Liver (tissue), 3 donors: ENCODE measurements around the gene RIT2.

ENCODE experiments used
- FOXA1 ChIP-seq: IDR thresholded peaks from 2 replicates; pipeline ENCODE4 v1.6.1; 2016; ENCODE audit warnings: antibody characterized with exemption
- HNF4G ChIP-seq: IDR thresholded peaks from 2 replicates; pipeline ENCODE4 v1.6.1; 2016; ENCODE audit warnings: antibody characterized with exemption
- JUND ChIP-seq, 2 donors: IDR thresholded peaks; 2 replicates each; pipeline ENCODE4 v1.6.1; 2016; ENCODE audit warnings: antibody characterized with exemption in 2 of 2
- NR2F2 ChIP-seq: IDR thresholded peaks from 2 replicates; pipeline ENCODE4 v1.6.1; 2016; ENCODE audit warnings: antibody characterized with exemption
- RAD21 ChIP-seq, 2 donors: IDR thresholded peaks; 2 replicates each; pipeline ENCODE4 v1.6.1; 2016; ENCODE audit warnings: antibody characterized with exemption in 2 of 2, mild to moderate bottlenecking in 2 of 2
- RXRA ChIP-seq, 2 donors: IDR thresholded peaks; 2 replicates each; pipeline ENCODE4 v1.6.1; 2017 to 2018; ENCODE audit warnings: antibody characterized with exemption in 2 of 2, mild to moderate bottlenecking in 1 of 2
- SP1 ChIP-seq: IDR thresholded peaks from 2 replicates; pipeline ENCODE4 v1.6.1; 2018; ENCODE audit warnings: antibody characterized with exemption, mild to moderate bottlenecking
- YY1 ChIP-seq: IDR thresholded peaks from 2 replicates; pipeline ENCODE4 v1.6.1; 2016; ENCODE audit warnings: antibody characterized with exemption, mild to moderate bottlenecking
- TF ChIP-seq, protein P1 (sequence below): fragments of 150-350 bp; IDR thresholded peaks from 2 replicates; pipeline ENCODE4 v1.5.1; 2017; ENCODE audit warnings: improper control_type of control experiment, low read depth, low read length; ENCODE audit not compliant: missing input control
- TF ChIP-seq, protein P2 (sequence below): IDR thresholded peaks from 2 replicates; pipeline ENCODE4 v1.6.1; 2016; ENCODE audit warnings: antibody characterized with exemption, mild to moderate bottlenecking
- donor health status: healthy.
- donor health status: healthy.

DNA sequence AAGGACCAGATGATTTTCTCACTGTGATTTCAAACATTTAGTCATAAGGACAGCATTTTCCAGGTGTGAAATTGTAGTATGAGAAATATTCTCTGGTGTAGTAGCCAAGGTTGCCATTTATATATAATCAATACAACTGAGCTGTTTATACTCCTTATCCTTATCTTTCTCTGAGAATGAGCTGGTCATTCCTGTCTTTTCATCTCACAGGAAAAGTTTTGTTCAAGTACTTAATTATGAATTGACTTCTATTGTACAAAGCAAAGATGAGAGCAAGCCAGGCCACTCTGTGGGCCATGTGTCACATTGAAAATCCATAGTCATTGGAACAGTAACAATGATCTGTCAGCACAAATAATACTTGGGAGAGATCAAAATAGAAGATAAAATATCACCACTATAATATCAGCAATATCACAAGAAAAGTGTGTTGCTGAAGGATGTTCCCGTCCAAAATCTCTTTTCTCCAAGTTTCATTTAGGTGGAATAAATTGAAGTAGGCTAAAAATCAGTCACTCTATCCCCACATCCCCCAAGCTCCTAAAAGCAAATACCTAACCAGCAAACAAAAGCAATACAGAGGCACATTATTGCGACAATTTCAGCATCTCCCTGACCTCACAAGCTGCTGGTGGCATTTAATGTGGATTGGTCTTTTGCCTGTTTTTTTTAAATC lies 2.1 kb downstream of the RIT2 start:
- TF ChIP-seq, protein P1, sequence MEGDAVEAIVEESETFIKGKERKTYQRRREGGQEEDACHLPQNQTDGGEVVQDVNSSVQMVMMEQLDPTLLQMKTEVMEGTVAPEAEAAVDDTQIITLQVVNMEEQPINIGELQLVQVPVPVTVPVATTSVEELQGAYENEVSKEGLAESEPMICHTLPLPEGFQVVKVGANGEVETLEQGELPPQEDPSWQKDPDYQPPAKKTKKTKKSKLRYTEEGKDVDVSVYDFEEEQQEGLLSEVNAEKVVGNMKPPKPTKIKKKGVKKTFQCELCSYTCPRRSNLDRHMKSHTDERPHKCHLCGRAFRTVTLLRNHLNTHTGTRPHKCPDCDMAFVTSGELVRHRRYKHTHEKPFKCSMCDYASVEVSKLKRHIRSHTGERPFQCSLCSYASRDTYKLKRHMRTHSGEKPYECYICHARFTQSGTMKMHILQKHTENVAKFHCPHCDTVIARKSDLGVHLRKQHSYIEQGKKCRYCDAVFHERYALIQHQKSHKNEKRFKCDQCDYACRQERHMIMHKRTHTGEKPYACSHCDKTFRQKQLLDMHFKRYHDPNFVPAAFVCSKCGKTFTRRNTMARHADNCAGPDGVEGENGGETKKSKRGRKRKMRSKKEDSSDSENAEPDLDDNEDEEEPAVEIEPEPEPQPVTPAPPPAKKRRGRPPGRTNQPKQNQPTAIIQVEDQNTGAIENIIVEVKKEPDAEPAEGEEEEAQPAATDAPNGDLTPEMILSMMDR = no peak
- no peak for TF ChIP-seq SP1
- no peak for TF ChIP-seq NR2F2
- no peak for TF ChIP-seq JUND (IDR thresholded peaks at IDR 0.05)
- TF ChIP-seq, protein P2, sequence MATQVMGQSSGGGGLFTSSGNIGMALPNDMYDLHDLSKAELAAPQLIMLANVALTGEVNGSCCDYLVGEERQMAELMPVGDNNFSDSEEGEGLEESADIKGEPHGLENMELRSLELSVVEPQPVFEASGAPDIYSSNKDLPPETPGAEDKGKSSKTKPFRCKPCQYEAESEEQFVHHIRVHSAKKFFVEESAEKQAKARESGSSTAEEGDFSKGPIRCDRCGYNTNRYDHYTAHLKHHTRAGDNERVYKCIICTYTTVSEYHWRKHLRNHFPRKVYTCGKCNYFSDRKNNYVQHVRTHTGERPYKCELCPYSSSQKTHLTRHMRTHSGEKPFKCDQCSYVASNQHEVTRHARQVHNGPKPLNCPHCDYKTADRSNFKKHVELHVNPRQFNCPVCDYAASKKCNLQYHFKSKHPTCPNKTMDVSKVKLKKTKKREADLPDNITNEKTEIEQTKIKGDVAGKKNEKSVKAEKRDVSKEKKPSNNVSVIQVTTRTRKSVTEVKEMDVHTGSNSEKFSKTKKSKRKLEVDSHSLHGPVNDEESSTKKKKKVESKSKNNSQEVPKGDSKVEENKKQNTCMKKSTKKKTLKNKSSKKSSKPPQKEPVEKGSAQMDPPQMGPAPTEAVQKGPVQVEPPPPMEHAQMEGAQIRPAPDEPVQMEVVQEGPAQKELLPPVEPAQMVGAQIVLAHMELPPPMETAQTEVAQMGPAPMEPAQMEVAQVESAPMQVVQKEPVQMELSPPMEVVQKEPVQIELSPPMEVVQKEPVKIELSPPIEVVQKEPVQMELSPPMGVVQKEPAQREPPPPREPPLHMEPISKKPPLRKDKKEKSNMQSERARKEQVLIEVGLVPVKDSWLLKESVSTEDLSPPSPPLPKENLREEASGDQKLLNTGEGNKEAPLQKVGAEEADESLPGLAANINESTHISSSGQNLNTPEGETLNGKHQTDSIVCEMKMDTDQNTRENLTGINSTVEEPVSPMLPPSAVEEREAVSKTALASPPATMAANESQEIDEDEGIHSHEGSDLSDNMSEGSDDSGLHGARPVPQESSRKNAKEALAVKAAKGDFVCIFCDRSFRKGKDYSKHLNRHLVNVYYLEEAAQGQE = no peak
- no peak for TF ChIP-seq YY1
- TF ChIP-seq HNF4G = no peak
- no peak for TF ChIP-seq RXRA (IDR thresholded peaks at IDR 0.05)
- no peak for TF ChIP-seq RAD21 (IDR thresholded peaks at IDR 0.05)
- no peak for TF ChIP-seq FOXA1
